NB4 (cell line): Measurements from ENCODE around the gene C16orf87.

Experiments used
- DNase-seq: peaks from one replicate; pipeline ENCODE4 v3.0.0; 2010; ENCODE audit warnings: low read depth
- H3K4me3 ChIP-seq: one replicate; pipeline ENCODE4 v1.5.1; 2011; ENCODE audit warnings: mild to moderate bottlenecking, low read depth, low read length, moderate library complexity
- CTCF ChIP-seq: IDR thresholded peaks from one replicate; pipeline ENCODE4 v1.5.1; 2012; ENCODE audit warnings: low read depth, low read length
- MAX ChIP-seq: IDR thresholded peaks from 2 replicates; pipeline ENCODE4 v1.6.1; 2011; ENCODE audit warnings: low read depth, low read length
- MYC ChIP-seq: IDR thresholded peaks from 2 replicates; pipeline ENCODE4 v1.6.1; 2011; ENCODE audit warnings: low read depth, low read length
- POLR2A ChIP-seq: IDR thresholded peaks from 2 replicates; pipeline ENCODE4 v1.6.1; 2011; ENCODE audit warnings: mild to moderate bottlenecking; ENCODE audit not compliant: insufficient read length; ENCODE audit errors: extremely low read depth

C16orf87 gene

GRCh38 chr16:46836534-46837530 lies 5.9 kb upstream of the C16orf87 start:
- no peak for DNase-seq
- TF ChIP-seq MYC: no peak
- no peak for TF ChIP-seq POLR2A
- TF ChIP-seq MAX: no peak
- TF ChIP-seq CTCF: no peak
- H3K4me3 ChIP-seq: no peak overlapping the region

DNA sequence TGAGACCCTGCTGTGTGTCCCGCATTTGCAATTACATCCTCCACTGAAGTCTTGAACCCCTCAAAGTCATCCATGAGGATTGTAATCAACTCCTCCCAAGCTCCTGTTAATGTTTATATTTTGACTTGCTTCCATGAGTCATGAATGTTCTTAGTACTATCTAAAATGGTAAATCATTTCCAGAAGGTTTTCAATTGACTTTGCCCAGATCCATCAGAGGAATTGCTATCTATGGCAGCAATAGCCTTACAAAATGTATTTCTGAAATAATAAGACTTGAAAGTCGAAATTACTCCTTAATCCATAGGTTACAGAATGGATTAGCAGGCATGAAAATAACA lies 2.5 kb upstream of the C16orf87 start:
- TF ChIP-seq POLR2A (no peak), MAX (no peak), CTCF (no peak), MYC (no peak)
- DNase-seq: no peak
- no peak overlapping the region for H3K4me3 ChIP-seq

DNA sequence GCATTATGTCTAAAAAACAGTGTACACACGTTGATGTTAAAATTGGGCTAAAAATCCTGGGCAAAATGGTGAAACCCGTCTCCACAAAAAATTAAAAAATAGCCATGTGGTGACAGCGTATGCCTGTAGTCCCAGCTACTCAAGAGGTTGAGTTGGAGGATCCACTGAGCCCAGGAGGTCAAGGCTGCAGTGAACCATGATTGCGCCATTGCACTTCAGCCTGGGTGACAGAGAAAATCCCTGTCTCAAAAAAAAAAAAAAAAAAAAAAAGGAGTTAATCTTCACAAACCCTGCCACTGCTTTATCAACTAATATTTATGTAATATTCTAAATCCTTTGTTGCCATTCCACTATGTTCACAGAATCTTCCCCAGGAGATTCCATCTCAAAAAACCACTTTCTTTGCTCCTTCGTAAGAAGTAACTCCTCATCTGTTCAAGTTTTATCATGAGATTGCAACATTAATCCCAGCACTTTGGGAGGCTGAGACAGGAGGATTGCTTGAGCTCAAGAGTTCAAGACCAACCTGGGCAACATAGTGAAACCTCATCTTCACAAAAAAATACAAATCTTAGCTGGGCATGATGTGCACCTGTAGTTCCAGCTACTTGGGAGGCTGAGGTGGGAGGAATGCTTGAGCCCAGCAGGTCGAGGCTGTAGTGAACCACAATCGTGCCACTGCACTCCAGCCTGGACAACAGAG lies 1.9 kb upstream of the C16orf87 start:
- no peak overlapping the region for H3K4me3 ChIP-seq
- DNase-seq: peak; percentile 72
- TF ChIP-seq MAX (no peak), MYC (no peak), CTCF (no peak), POLR2A (no peak)

- H3K4me3 ChIP-seq: peak overlapping the region; percentile 90
- DNase-seq: peak; percentile 60
- no peak for TF ChIP-seq MAX
- TF ChIP-seq MYC: no peak
- TF ChIP-seq POLR2A: no peak
- no peak for TF ChIP-seq CTCF
Measured at GRCh38 chr16:46830417-46830901, 521 bp downstream of the C16orf87 start.

DNA sequence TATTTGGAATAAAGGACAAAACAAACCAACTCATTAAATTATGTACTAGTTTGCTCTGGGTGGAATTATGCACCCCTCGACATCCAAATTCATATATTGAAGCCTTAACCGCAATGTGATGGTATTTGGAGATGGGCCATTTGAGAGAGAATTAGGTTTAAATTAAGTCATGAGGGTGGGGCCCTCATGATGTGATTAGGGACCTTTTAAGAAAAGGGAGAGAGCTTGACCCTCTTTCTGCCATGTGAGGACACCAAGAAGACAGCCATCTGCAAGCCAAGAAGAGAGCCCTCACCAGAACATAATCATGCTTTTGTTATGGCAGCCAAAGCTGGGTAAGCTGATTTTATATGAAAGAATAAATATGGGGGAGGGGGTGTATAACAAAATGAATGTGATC lies 2.0 kb downstream of the C16orf87 start:
- TF ChIP-seq POLR2A: no peak
- TF ChIP-seq MAX: no peak
- TF ChIP-seq MYC: no peak
- no peak for TF ChIP-seq CTCF
- peak overlapping the region; percentile 90 for H3K4me3 ChIP-seq
- no peak for DNase-seq
